HFF-Myc (cell line): ENCODE measurements around the gene SCN9A.

Experiments
- DNase-seq: peaks from one replicate; pipeline ENCODE4 v3.0.0-alpha.2; 2011; ENCODE audit warnings: low read depth; ENCODE audit errors: extremely low read depth
- H3K4me3 ChIP-seq: replicated peaks from 2 replicates; pipeline ENCODE4 v1.5.1; 2011; ENCODE audit warnings: low read depth, mild to moderate bottlenecking, control low read depth, low read length
- CTCF ChIP-seq: IDR thresholded peaks from 2 replicates; pipeline ENCODE4 v1.5.1; 2012; ENCODE audit warnings: mild to moderate bottlenecking, low read depth, low read length, control low read depth; ENCODE audit errors: missing control alignments

The SCN9A gene

GRCh38 chr2:166297951-166298350, 77.8 kb downstream of the SCN9A start:
- no peak overlapping the region for H3K4me3 ChIP-seq
- TF ChIP-seq CTCF: no peak
- DNase-seq: no peak

GRCh38 chr2:166293984-166294383, 81.8 kb downstream of the SCN9A start:
- no peak overlapping the region for H3K4me3 ChIP-seq
- no peak for DNase-seq
- TF ChIP-seq CTCF: no peak

- no peak overlapping the region for H3K4me3 ChIP-seq
- DNase-seq: no peak
- TF ChIP-seq CTCF: no peak
Observed at GRCh38 chr2:166285215-166285614, 90.5 kb downstream of the SCN9A start.

GRCh38 chr2:166284359-166284758, 91.4 kb downstream of the SCN9A start:
- no peak overlapping the region for H3K4me3 ChIP-seq
- TF ChIP-seq CTCF: no peak
- DNase-seq: no peak

GRCh38 chr2:166282154-166282553, 93.6 kb downstream of the SCN9A start:
- no peak for DNase-seq
- TF ChIP-seq CTCF: no peak
- no peak overlapping the region for H3K4me3 ChIP-seq

- H3K4me3 ChIP-seq: no peak overlapping the region
- DNase-seq: no peak
- TF ChIP-seq CTCF: no peak
Observed at GRCh38 chr2:166278856-166279255, 96.9 kb downstream of the SCN9A start.

- TF ChIP-seq CTCF: no peak
- no peak overlapping the region for H3K4me3 ChIP-seq
- no peak for DNase-seq
Observed at GRCh38 chr2:166270376-166270775, 105.4 kb downstream of the SCN9A start.
